ENCODE results near the gene PARVA.

GRCh38 chr11:12451179-12451814, 73.9 kb downstream of the PARVA start:
- TF ChIP-seq POLR2A (IDR thresholded peaks at IDR 0.05) (no peak), CTCF (IDR thresholded peaks at IDR 0.05) (no peak)
